Measurements from ENCODE around the gene TCERG1.

Gene TCERG1

GRCh38 chr5:146448783-146449519 is 1.8 kb downstream of the TCERG1 start:
- TF ChIP-seq CTCF (IDR thresholded peaks at IDR 0.05; ENCODE audit: insufficient read depth, low read depth, low read length, missing control alignments), result no peak
- H3K4me3 ChIP-seq (ENCODE audit: low read depth, low read length), result peak overlapping the region; percentile 81
- no peak for DNase-seq (ENCODE audit: low read depth)

GRCh38 chr5:146450002-146450401 is 2.9 kb downstream of the TCERG1 start:
- DNase-seq (ENCODE audit: low read depth), result no peak
- no peak overlapping the region for H3K4me3 ChIP-seq (ENCODE audit: low read depth, low read length)
- TF ChIP-seq CTCF (IDR thresholded peaks at IDR 0.05; ENCODE audit: insufficient read depth, low read depth, low read length, missing control alignments), result no peak

GRCh38 chr5:146451411-146451810 is 4.3 kb downstream of the TCERG1 start:
- peak; percentile 13 for TF ChIP-seq CTCF (IDR thresholded peaks at IDR 0.05; ENCODE audit: insufficient read depth, low read depth, low read length, missing control alignments)
- no peak for DNase-seq (ENCODE audit: low read depth)
- H3K4me3 ChIP-seq (ENCODE audit: low read depth, low read length), result no peak overlapping the region

GRCh38 chr5:146457431-146457830 is 10.3 kb downstream of the TCERG1 start:
- H3K4me3 ChIP-seq (ENCODE audit: low read depth, low read length), result no peak overlapping the region
- no peak for DNase-seq (ENCODE audit: low read depth)
- TF ChIP-seq CTCF (IDR thresholded peaks at IDR 0.05; ENCODE audit: insufficient read depth, low read depth, low read length, missing control alignments), result no peak

GRCh38 chr5:146458894-146459293 is 11.8 kb downstream of the TCERG1 start:
- DNase-seq (ENCODE audit: low read depth), result no peak
- no peak for TF ChIP-seq CTCF (IDR thresholded peaks at IDR 0.05; ENCODE audit: insufficient read depth, low read depth, low read length, missing control alignments)
- no peak overlapping the region for H3K4me3 ChIP-seq (ENCODE audit: low read depth, low read length)

- TF ChIP-seq CTCF (IDR thresholded peaks at IDR 0.05; ENCODE audit: insufficient read depth, low read depth, low read length, missing control alignments), result no peak
- no peak overlapping the region for H3K4me3 ChIP-seq (ENCODE audit: low read depth, low read length)
- no peak for DNase-seq (ENCODE audit: low read depth)
Observed at GRCh38 chr5:146461319-146461718, 14.2 kb downstream of the TCERG1 start.

GRCh38 chr5:146463446-146463845 is 16.3 kb downstream of the TCERG1 start:
- no peak overlapping the region for H3K4me3 ChIP-seq (ENCODE audit: low read depth, low read length)
- TF ChIP-seq CTCF (IDR thresholded peaks at IDR 0.05; ENCODE audit: insufficient read depth, low read depth, low read length, missing control alignments), result no peak
- no peak for DNase-seq (ENCODE audit: low read depth)

All from GM12865 (cell line).